Measurements from ENCODE around the gene CNNM1.

Gene CNNM1

GRCh38 chr10:99343262-99343661 lies 14.1 kb downstream of the CNNM1 start:
- DNase-seq = no peak
- Mint-ChIP-seq H3K4me3 (no peak overlapping the region), H3K27me3 (peaks cover 0 to 5% of the 10 kb centered on the region in 2 donors), H3K27ac (no peak overlapping the region), H3K4me1 (no peaks in the 10 kb centered on the region), H3K36me3 (no peaks in the 10 kb centered on the region), H3K9me3 (no peaks in the 10 kb centered on the region)
- ATAC-seq (replicated peaks) = no peak

GRCh38 chr10:99344715-99345114 lies 15.6 kb downstream of the CNNM1 start:
- ATAC-seq (replicated peaks) = no peak
- no peaks in the 10 kb centered on the region for H3K36me3 Mint-ChIP-seq
- H3K9me3 Mint-ChIP-seq = no peaks in the 10 kb centered on the region
- H3K4me1 Mint-ChIP-seq = no peaks in the 10 kb centered on the region
- DNase-seq = no peak
- no peak overlapping the region for H3K4me3 Mint-ChIP-seq
- H3K27ac Mint-ChIP-seq = no peak overlapping the region
- peaks cover 0 to 7% of the 10 kb centered on the region in 2 donors for H3K27me3 Mint-ChIP-seq

GRCh38 chr10:99345350-99345749 lies 16.2 kb downstream of the CNNM1 start:
- Mint-ChIP-seq H3K36me3 (no peaks in the 10 kb centered on the region), H3K9me3 (no peaks in the 10 kb centered on the region), H3K4me1 (no peaks in the 10 kb centered on the region), H3K27me3 (peaks cover 0 to 7% of the 10 kb centered on the region in 2 donors), H3K27ac (no peak overlapping the region), H3K4me3 (no peak overlapping the region)
- no peak for DNase-seq
- ATAC-seq (replicated peaks) = no peak

GRCh38 chr10:99346247-99346646 lies 17.1 kb downstream of the CNNM1 start:
- no peak overlapping the region for H3K4me3 Mint-ChIP-seq
- no peaks in the 10 kb centered on the region for H3K9me3 Mint-ChIP-seq
- no peak for DNase-seq
- no peaks in the 10 kb centered on the region for H3K4me1 Mint-ChIP-seq
- no peaks in the 10 kb centered on the region for H3K36me3 Mint-ChIP-seq
- peaks cover 0 to 7% of the 10 kb centered on the region in 2 donors for H3K27me3 Mint-ChIP-seq
- no peak overlapping the region for H3K27ac Mint-ChIP-seq
- no peak for ATAC-seq (replicated peaks)

GRCh38 chr10:99347672-99348071 lies 18.5 kb downstream of the CNNM1 start:
- no peaks in the 10 kb centered on the region for H3K36me3 Mint-ChIP-seq
- H3K9me3 Mint-ChIP-seq = no peaks in the 10 kb centered on the region
- peaks cover 5 to 16% of the 10 kb centered on the region in 2 donors for H3K27me3 Mint-ChIP-seq
- DNase-seq (no peak), ATAC-seq (replicated peaks) (no peak)
- H3K4me1 Mint-ChIP-seq = no peaks in the 10 kb centered on the region
- H3K27ac Mint-ChIP-seq = no peak overlapping the region
- H3K4me3 Mint-ChIP-seq = no peak overlapping the region

GRCh38 chr10:99353182-99353581 lies 24.0 kb downstream of the CNNM1 start:
- no peak overlapping the region for H3K27ac Mint-ChIP-seq
- H3K4me3 Mint-ChIP-seq = no peak overlapping the region
- H3K36me3 Mint-ChIP-seq = no peaks in the 10 kb centered on the region
- ATAC-seq (replicated peaks) (no peak), DNase-seq (no peak)
- H3K27me3 Mint-ChIP-seq = peaks cover 11 to 19% of the 10 kb centered on the region in 2 donors
- no peaks in the 10 kb centered on the region for H3K4me1 Mint-ChIP-seq
- H3K9me3 Mint-ChIP-seq = no peaks in the 10 kb centered on the region

GRCh38 chr10:99357691-99358090 lies 28.5 kb downstream of the CNNM1 start:
- Mint-ChIP-seq H3K27ac (no peak overlapping the region), H3K4me3 (no peak overlapping the region), H3K27me3 (peaks cover 6 to 8% of the 10 kb centered on the region in 2 donors), H3K9me3 (no peaks in the 10 kb centered on the region), H3K4me1 (peaks cover 5 to 13% of the 10 kb centered on the region in 2 donors), H3K36me3 (no peaks in the 10 kb centered on the region)
- no peak for ATAC-seq (replicated peaks)
- DNase-seq = no peak

GRCh38 chr10:99358101-99358500 lies 28.9 kb downstream of the CNNM1 start:
- Mint-ChIP-seq H3K4me1 (peaks cover 5 to 13% of the 10 kb centered on the region in 2 donors), H3K27me3 (peaks cover 6 to 8% of the 10 kb centered on the region in 2 donors), H3K9me3 (no peaks in the 10 kb centered on the region), H3K36me3 (no peaks in the 10 kb centered on the region), H3K4me3 (no peak overlapping the region), H3K27ac (no peak overlapping the region)
- DNase-seq (no peak), ATAC-seq (replicated peaks) (no peak)

GRCh38 chr10:99360934-99361333 lies 31.8 kb downstream of the CNNM1 start:
- no peaks in the 10 kb centered on the region for H3K36me3 Mint-ChIP-seq
- no peak overlapping the region for H3K4me3 Mint-ChIP-seq
- H3K9me3 Mint-ChIP-seq = no peaks in the 10 kb centered on the region
- ATAC-seq (replicated peaks) = no peak
- no peak for DNase-seq
- H3K4me1 Mint-ChIP-seq = peaks cover 5 to 13% of the 10 kb centered on the region in 2 donors
- H3K27me3 Mint-ChIP-seq = peaks cover 0 to 2% of the 10 kb centered on the region in 2 donors
- no peak overlapping the region for H3K27ac Mint-ChIP-seq

- Mint-ChIP-seq H3K4me1 (peaks cover 5 to 12% of the 10 kb centered on the region in 2 donors), H3K4me3 (no peak overlapping the region), H3K9me3 (no peaks in the 10 kb centered on the region), H3K27ac (no peak overlapping the region), H3K36me3 (no peaks in the 10 kb centered on the region), H3K27me3 (peaks cover 0 to 3% of the 10 kb centered on the region in 2 donors)
- no peak for DNase-seq
- ATAC-seq (replicated peaks) = no peak
Measured at GRCh38 chr10:99364125-99364524, 35.0 kb downstream of the CNNM1 start.

- no peaks in the 10 kb centered on the region for H3K36me3 Mint-ChIP-seq
Measured at GRCh38 chr10:99365311-99365710, 36.2 kb downstream of the CNNM1 start.

GRCh38 chr10:99365736-99366135 lies 36.6 kb downstream of the CNNM1 start:
- ATAC-seq (replicated peaks) (no peak), DNase-seq (no peak)
- Mint-ChIP-seq H3K4me1 (peaks cover 0 to 3% of the 10 kb centered on the region in 2 donors), H3K9me3 (no peaks in the 10 kb centered on the region), H3K4me3 (no peak overlapping the region), H3K27me3 (peaks cover 5 to 11% of the 10 kb centered on the region in 2 donors), H3K27ac (no peak overlapping the region), H3K36me3 (no peaks in the 10 kb centered on the region)

More at GRCh38 chr10:99365311-99365710, 36.2 kb downstream of the CNNM1 start:
- H3K27me3 Mint-ChIP-seq = peaks cover 5 to 11% of the 10 kb centered on the region in 2 donors
- ATAC-seq (replicated peaks) (no peak), DNase-seq (no peak)
- H3K4me3 Mint-ChIP-seq = no peak overlapping the region
- H3K4me1 Mint-ChIP-seq = no peaks in the 10 kb centered on the region
- H3K27ac Mint-ChIP-seq = no peak overlapping the region
- no peaks in the 10 kb centered on the region for H3K9me3 Mint-ChIP-seq

GRCh38 chr10:99366666-99367065 lies 37.5 kb downstream of the CNNM1 start:
- Mint-ChIP-seq H3K27me3 (peaks cover 5 to 11% of the 10 kb centered on the region in 2 donors), H3K4me1 (peaks cover 5 to 11% of the 10 kb centered on the region in 2 donors), H3K36me3 (no peaks in the 10 kb centered on the region), H3K27ac (no peak overlapping the region), H3K4me3 (no peak overlapping the region), H3K9me3 (no peaks in the 10 kb centered on the region)
- ATAC-seq (replicated peaks) (no peak), DNase-seq (no peak)

- Mint-ChIP-seq H3K4me1 (peaks cover 5 to 11% of the 10 kb centered on the region in 2 donors), H3K4me3 (no peak overlapping the region), H3K27ac (no peak overlapping the region), H3K36me3 (no peaks in the 10 kb centered on the region), H3K9me3 (no peaks in the 10 kb centered on the region), H3K27me3 (peaks cover 5 to 11% of the 10 kb centered on the region in 2 donors)
- ATAC-seq (replicated peaks) (no peak), DNase-seq (no peak)
Measured at GRCh38 chr10:99368646-99369045, 39.5 kb downstream of the CNNM1 start.

- Mint-ChIP-seq H3K4me3 (no peak overlapping the region), H3K9me3 (no peaks in the 10 kb centered on the region), H3K36me3 (no peaks in the 10 kb centered on the region), H3K27me3 (peaks cover 5 to 11% of the 10 kb centered on the region in 2 donors), H3K4me1 (peaks cover 5 to 11% of the 10 kb centered on the region in 2 donors), H3K27ac (no peak overlapping the region)
- ATAC-seq (replicated peaks) (no peak), DNase-seq (no peak)
Measured at GRCh38 chr10:99369126-99369525, 40.0 kb downstream of the CNNM1 start.

- Mint-ChIP-seq H3K4me3 (no peak overlapping the region), H3K4me1 (peaks cover 5 to 11% of the 10 kb centered on the region in 2 donors), H3K36me3 (no peaks in the 10 kb centered on the region), H3K9me3 (no peaks in the 10 kb centered on the region), H3K27me3 (peaks cover 5 to 11% of the 10 kb centered on the region in 2 donors), H3K27ac (no peak overlapping the region)
- ATAC-seq (replicated peaks) (no peak), DNase-seq (no peak)
Measured at GRCh38 chr10:99369551-99369950, 40.4 kb downstream of the CNNM1 start.
